ENCODE results near the gene GLIPR1L1. TPM values are rescaled to one million over a fixed set of nuclear protein-coding genes. Genes with fewer than 3 reads are reported as not detected.

Gene GLIPR1L1
- total and polyA plus RNA-seq, 2 experiments from 2014 or later, result 4.4 TPM; not detected in 1

DNA sequence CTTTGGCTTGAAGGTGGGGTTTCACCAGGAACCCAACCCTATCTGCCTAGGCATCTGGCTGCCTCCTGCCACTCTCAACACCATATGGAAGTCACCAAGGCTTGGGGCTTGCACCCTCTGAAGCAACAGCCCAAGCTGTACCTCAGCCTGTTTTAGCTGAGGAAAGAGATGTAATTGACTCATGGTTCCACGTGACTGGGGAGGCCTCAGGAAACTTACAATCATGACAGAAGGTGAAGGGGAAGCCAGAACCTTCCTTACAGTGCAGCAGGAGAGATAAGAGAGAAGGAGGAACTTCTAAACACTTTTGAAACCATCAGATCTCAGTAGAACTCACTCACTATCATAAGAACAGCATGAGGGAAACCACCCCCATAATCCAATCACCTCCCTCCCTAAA is 26.9 kb downstream of the GLIPR1L1 start (continued):
- TF ChIP-seq, protein P1, sequence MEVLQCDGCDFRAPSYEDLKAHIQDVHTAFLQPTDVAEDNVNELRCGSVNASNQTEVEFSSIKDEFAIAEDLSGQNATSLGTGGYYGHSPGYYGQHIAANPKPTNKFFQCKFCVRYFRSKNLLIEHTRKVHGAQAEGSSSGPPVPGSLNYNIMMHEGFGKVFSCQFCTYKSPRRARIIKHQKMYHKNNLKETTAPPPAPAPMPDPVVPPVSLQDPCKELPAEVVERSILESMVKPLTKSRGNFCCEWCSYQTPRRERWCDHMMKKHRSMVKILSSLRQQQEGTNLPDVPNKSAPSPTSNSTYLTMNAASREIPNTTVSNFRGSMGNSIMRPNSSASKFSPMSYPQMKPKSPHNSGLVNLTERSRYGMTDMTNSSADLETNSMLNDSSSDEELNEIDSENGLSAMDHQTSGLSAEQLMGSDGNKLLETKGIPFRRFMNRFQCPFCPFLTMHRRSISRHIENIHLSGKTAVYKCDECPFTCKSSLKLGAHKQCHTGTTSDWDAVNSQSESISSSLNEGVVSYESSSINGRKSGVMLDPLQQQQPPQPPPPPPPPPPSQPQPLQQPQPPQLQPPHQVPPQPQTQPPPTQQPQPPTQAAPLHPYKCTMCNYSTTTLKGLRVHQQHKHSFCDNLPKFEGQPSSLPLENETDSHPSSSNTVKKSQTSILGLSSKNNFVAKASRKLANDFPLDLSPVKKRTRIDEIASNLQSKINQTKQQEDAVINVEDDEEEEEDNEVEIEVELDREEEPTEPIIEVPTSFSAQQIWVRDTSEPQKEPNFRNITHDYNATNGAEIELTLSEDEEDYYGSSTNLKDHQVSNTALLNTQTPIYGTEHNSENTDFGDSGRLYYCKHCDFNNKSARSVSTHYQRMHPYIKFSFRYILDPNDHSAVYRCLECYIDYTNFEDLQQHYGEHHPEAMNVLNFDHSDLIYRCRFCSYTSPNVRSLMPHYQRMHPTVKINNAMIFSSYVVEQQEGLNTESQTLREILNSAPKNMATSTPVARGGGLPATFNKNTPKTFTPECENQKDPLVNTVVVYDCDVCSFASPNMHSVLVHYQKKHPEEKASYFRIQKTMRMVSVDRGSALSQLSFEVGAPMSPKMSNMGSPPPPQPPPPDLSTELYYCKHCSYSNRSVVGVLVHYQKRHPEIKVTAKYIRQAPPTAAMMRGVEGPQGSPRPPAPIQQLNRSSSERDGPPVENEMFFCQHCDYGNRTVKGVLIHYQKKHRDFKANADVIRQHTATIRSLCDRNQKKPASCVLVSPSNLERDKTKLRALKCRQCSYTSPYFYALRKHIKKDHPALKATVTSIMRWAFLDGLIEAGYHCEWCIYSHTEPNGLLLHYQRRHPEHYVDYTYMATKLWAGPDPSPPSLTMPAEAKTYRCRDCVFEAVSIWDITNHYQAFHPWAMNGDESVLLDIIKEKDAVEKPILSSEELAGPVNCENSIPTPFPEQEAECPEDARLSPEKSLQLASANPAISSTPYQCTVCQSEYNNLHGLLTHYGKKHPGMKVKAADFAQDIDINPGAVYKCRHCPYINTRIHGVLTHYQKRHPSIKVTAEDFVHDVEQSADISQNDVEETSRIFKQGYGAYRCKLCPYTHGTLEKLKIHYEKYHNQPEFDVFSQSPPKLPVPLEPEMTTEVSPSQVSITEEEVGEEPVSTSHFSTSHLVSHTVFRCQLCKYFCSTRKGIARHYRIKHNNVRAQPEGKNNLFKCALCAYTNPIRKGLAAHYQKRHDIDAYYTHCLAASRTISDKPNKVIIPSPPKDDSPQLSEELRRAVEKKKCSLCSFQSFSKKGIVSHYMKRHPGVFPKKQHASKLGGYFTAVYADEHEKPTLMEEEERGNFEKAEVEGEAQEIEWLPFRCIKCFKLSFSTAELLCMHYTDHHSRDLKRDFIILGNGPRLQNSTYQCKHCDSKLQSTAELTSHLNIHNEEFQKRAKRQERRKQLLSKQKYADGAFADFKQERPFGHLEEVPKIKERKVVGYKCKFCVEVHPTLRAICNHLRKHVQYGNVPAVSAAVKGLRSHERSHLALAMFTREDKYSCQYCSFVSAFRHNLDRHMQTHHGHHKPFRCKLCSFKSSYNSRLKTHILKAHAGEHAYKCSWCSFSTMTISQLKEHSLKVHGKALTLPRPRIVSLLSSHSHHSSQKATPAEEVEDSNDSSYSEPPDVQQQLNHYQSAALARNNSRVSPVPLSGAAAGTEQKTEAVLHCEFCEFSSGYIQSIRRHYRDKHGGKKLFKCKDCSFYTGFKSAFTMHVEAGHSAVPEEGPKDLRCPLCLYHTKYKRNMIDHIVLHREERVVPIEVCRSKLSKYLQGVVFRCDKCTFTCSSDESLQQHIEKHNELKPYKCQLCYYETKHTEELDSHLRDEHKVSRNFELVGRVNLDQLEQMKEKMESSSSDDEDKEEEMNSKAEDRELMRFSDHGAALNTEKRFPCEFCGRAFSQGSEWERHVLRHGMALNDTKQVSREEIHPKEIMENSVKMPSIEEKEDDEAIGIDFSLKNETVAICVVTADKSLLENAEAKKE (CRISPR knock-in tag; IDR thresholded peaks at IDR 0.05), result no peak
- TF ChIP-seq NANOG (IDR thresholded peaks at IDR 0.05; ENCODE audit: borderline replicate concordance) (no peak), ZNF114 (CRISPR knock-in tag; IDR thresholded peaks at IDR 0.05) (no peak), STAT1 (IDR thresholded peaks at IDR 0.05; ENCODE audit: unreplicated experiment) (no peak), ZNF331 (CRISPR knock-in tag; IDR thresholded peaks at IDR 0.05; ENCODE audit: low read depth) (no peak), EZH2phosphoT487 (IDR thresholded peaks at IDR 0.05; ENCODE audit: unreplicated experiment) (no peak)

DNA sequence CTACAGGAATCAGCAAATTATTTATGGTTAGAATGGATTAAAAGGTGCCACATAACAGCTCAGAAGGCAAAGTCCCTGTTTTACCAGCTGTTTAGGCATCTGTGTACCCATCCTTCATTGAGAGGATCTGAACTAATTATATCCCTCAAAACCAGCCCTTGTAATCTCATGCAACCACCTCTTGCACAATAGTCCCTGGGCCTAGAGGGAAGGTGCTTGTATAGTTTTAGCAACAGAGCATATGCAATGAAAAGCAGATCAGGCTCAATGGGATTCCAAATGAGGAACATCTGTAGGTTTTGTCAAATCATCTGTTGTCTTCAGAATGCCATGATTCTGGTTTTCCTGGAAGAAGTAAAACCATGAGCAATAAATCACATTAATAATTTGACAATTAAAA is 30.4 kb downstream of the GLIPR1L1 start:
- H2AFZ ChIP-seq, result no peak overlapping the region
- H3K27ac ChIP-seq (ENCODE audit: low read depth), result no peak overlapping the region
- no peak overlapping the region for H3K4me2 ChIP-seq
- no peaks in the 10 kb centered on the region for H4K20me1 ChIP-seq (replicated peaks; ENCODE audit: insufficient read depth)
- H3K36me3 Mint-ChIP-seq (ENCODE audit: low read depth), result peaks cover 25% of the 10 kb centered on the region
- no peaks in the 10 kb centered on the region for H3K36me3 ChIP-seq (ENCODE audit: insufficient read depth)
- H3F3A ChIP-seq (replicated peaks; ENCODE audit: low read depth), result no peaks in the 10 kb centered on the region
- H3K27me3 Mint-ChIP-seq (ENCODE audit: insufficient read depth, low read depth, poor library complexity), result no peaks in the 10 kb centered on the region
- 0 out of 2 replicates have a peak, but pooled peaks cover 4% of the 10 kb centered on the region for H3K9me2 ChIP-seq (ENCODE audit: insufficient read depth)
- no peak overlapping the region for H3K4me3 ChIP-seq
- H3K9me3 Mint-ChIP-seq, result peaks cover 13% of the 10 kb centered on the region; the same call in 2 of the 3 replicates
- peaks cover 36% of the 10 kb centered on the region for H3K4me1 ChIP-seq (ENCODE audit: insufficient read depth)
- no peaks in the 10 kb centered on the region for H3K27me3 ChIP-seq (ENCODE audit: insufficient read depth)
- no peak overlapping the region for H3K4me3 Mint-ChIP-seq
- TF ChIP-seq, protein P2, sequence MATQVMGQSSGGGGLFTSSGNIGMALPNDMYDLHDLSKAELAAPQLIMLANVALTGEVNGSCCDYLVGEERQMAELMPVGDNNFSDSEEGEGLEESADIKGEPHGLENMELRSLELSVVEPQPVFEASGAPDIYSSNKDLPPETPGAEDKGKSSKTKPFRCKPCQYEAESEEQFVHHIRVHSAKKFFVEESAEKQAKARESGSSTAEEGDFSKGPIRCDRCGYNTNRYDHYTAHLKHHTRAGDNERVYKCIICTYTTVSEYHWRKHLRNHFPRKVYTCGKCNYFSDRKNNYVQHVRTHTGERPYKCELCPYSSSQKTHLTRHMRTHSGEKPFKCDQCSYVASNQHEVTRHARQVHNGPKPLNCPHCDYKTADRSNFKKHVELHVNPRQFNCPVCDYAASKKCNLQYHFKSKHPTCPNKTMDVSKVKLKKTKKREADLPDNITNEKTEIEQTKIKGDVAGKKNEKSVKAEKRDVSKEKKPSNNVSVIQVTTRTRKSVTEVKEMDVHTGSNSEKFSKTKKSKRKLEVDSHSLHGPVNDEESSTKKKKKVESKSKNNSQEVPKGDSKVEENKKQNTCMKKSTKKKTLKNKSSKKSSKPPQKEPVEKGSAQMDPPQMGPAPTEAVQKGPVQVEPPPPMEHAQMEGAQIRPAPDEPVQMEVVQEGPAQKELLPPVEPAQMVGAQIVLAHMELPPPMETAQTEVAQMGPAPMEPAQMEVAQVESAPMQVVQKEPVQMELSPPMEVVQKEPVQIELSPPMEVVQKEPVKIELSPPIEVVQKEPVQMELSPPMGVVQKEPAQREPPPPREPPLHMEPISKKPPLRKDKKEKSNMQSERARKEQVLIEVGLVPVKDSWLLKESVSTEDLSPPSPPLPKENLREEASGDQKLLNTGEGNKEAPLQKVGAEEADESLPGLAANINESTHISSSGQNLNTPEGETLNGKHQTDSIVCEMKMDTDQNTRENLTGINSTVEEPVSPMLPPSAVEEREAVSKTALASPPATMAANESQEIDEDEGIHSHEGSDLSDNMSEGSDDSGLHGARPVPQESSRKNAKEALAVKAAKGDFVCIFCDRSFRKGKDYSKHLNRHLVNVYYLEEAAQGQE (IDR thresholded peaks at IDR 0.05; ENCODE audit: unreplicated experiment), result no peak
- no peak for TF ChIP-seq NANOG (IDR thresholded peaks at IDR 0.05; ENCODE audit: borderline replicate concordance)
- H3K27ac Mint-ChIP-seq, result 0 out of 2 replicates have a peak overlapping the region, but pooled peaks have one; percentile 12
- no peaks in the 10 kb centered on the region for H3K79me2 ChIP-seq (replicated peaks; ENCODE audit: insufficient read depth)
- H3K4me1 Mint-ChIP-seq, result peaks cover 35% of the 10 kb centered on the region
- DNase-seq (ENCODE audit: low spot score) (no peak), ATAC-seq (no peak)
